Measurements from ENCODE around the gene TNFRSF19. TPM values are rescaled to one million over a fixed set of nuclear protein-coding genes. Genes with fewer than 3 reads are reported as not detected.

The TNFRSF19 gene
- total and polyA plus RNA-seq, 2 experiments from 2014 or later, result 19.8 to 25.3 TPM

GRCh38 chr13:23557733-23558132, 12.5 kb upstream of the TNFRSF19 start:
- Histone ChIP-seq H3K4me3 (no peak overlapping the region), H3K9me2 (replicated peaks; ENCODE audit: insufficient read depth) (no peaks in the 10 kb centered on the region), H3K79me2 (no peaks in the 10 kb centered on the region), H3K27ac (no peak overlapping the region), H3K9me3 (ENCODE audit: low read depth) (no peaks in the 10 kb centered on the region), H4K20me1 (ENCODE audit: insufficient read depth, poor library complexity, severe bottlenecking) (no peaks in the 10 kb centered on the region), H2AFZ (no peak overlapping the region), H3K27me3 (no peaks in the 10 kb centered on the region), H3K4me2 (no peak overlapping the region), H3K4me1 (ENCODE audit: insufficient read depth) (no peaks in the 10 kb centered on the region), H3K36me3 (replicated peaks; ENCODE audit: insufficient read depth, low read depth) (no peaks in the 10 kb centered on the region)
- 100% methylated on average over 2 of the region's 2 CpGs for WGBS (ENCODE audit: low lambda C conversion rate, missing lambda C conversion rate)
- TF ChIP-seq EZH2phosphoT487 (IDR thresholded peaks at IDR 0.05; ENCODE audit: low read depth, severe bottlenecking, unreplicated experiment), result no peak
- TF ChIP-seq EZH2 (IDR thresholded peaks at IDR 0.05; ENCODE audit: borderline replicate concordance), result no peak
- TF ChIP-seq, protein P1, sequence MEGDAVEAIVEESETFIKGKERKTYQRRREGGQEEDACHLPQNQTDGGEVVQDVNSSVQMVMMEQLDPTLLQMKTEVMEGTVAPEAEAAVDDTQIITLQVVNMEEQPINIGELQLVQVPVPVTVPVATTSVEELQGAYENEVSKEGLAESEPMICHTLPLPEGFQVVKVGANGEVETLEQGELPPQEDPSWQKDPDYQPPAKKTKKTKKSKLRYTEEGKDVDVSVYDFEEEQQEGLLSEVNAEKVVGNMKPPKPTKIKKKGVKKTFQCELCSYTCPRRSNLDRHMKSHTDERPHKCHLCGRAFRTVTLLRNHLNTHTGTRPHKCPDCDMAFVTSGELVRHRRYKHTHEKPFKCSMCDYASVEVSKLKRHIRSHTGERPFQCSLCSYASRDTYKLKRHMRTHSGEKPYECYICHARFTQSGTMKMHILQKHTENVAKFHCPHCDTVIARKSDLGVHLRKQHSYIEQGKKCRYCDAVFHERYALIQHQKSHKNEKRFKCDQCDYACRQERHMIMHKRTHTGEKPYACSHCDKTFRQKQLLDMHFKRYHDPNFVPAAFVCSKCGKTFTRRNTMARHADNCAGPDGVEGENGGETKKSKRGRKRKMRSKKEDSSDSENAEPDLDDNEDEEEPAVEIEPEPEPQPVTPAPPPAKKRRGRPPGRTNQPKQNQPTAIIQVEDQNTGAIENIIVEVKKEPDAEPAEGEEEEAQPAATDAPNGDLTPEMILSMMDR (IDR thresholded peaks at IDR 0.05; ENCODE audit: poor library complexity), result no peak
- no peak for DNase-seq (ENCODE audit: low spot score)

GRCh38 chr13:23558675-23559536, 11.3 kb upstream of the TNFRSF19 start:
- Histone ChIP-seq H3K4me3 (no peak overlapping the region), H4K20me1 (ENCODE audit: insufficient read depth, poor library complexity, severe bottlenecking) (no peaks in the 10 kb centered on the region), H3K27ac (peak overlapping the region; percentile 59), H3K4me1 (ENCODE audit: insufficient read depth) (no peaks in the 10 kb centered on the region), H3K79me2 (no peaks in the 10 kb centered on the region), H2AFZ (peak overlapping the region; percentile 2), H3K9me3 (ENCODE audit: low read depth) (no peaks in the 10 kb centered on the region), H3K4me2 (peak overlapping the region; percentile 55), H3K9me2 (replicated peaks; ENCODE audit: insufficient read depth) (no peaks in the 10 kb centered on the region), H3K36me3 (replicated peaks; ENCODE audit: insufficient read depth, low read depth) (no peaks in the 10 kb centered on the region), H3K27me3 (no peaks in the 10 kb centered on the region)
- TF ChIP-seq EZH2 (IDR thresholded peaks at IDR 0.05; ENCODE audit: borderline replicate concordance) (no peak), EZH2phosphoT487 (IDR thresholded peaks at IDR 0.05; ENCODE audit: low read depth, severe bottlenecking, unreplicated experiment) (no peak)
- TF ChIP-seq, protein P1 (IDR thresholded peaks at IDR 0.05; ENCODE audit: poor library complexity), result no peak
- peak; percentile 51 for DNase-seq (ENCODE audit: low spot score)
- WGBS (ENCODE audit: low lambda C conversion rate, missing lambda C conversion rate), result 48% methylated on average over 14 of the region's 14 CpGs

GRCh38 chr13:23560571-23561089, 9.6 kb upstream of the TNFRSF19 start:
- TF ChIP-seq, protein P1 (IDR thresholded peaks at IDR 0.05; ENCODE audit: poor library complexity), result no peak
- TF ChIP-seq EZH2phosphoT487 (IDR thresholded peaks at IDR 0.05; ENCODE audit: low read depth, severe bottlenecking, unreplicated experiment), result no peak
- WGBS (ENCODE audit: low lambda C conversion rate, missing lambda C conversion rate), result 97% methylated on average over 7 of the region's 7 CpGs
- DNase-seq (ENCODE audit: low spot score), result no peak

More at GRCh38 chr13:23560571-23561089, 9.6 kb upstream of the TNFRSF19 start:
- Histone ChIP-seq H2AFZ (no peak overlapping the region), H3K79me2 (no peaks in the 10 kb centered on the region), H3K4me2 (no peak overlapping the region), H3K4me1 (ENCODE audit: insufficient read depth) (no peaks in the 10 kb centered on the region), H3K4me3 (no peak overlapping the region), H3K9me3 (ENCODE audit: low read depth) (no peaks in the 10 kb centered on the region), H3K36me3 (replicated peaks; ENCODE audit: insufficient read depth, low read depth) (no peaks in the 10 kb centered on the region), H4K20me1 (ENCODE audit: insufficient read depth, poor library complexity, severe bottlenecking) (no peaks in the 10 kb centered on the region), H3K27ac (no peak overlapping the region), H3K9me2 (replicated peaks; ENCODE audit: insufficient read depth) (no peaks in the 10 kb centered on the region), H3K27me3 (no peaks in the 10 kb centered on the region)
